Keratinocyte (primary cell): ENCODE results near the gene KCND2.

Experiments used
- CTCF ChIP-seq, 3 experiments: IDR thresholded peaks in 1 of 3; conservative IDR thresholded peaks in 1 of 3; optimal IDR thresholded peaks in 1 of 3; 2 replicates in 2 of 3; 3 replicates in 1 of 3; pipeline versions ENCODE3 to v1.5.1; 2011; ENCODE audit warnings: low read length in 3 of 3, mild to moderate bottlenecking in 3 of 3, moderate library complexity in 2 of 3, control low read depth in 1 of 3, inconsistent platforms in 1 of 3; ENCODE audit not compliant: insufficient read depth in 2 of 3; ENCODE audit errors: extremely low read depth in 1 of 3
- EZH2 ChIP-seq: IDR thresholded peaks from one replicate; pipeline ENCODE4 v1.6.1; 2012; ENCODE audit warnings: inconsistent platforms, mild to moderate bottlenecking, low read length, moderate library complexity

DNA sequence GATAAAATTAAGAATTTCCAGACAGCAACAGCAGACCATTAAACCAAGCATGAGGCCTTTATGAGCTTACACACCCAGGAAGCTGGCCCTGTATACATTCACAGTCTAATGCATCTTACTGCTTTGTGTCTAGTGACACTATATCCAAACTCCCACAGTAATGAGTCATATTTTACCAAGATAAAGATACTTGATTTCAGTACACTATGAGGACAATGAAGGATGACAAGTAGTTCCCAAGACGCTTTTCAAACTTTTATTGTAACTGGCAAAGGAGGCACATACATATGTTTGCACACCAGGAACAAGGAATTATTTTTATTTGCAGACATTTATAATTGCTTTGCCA lies 437.0 kb downstream of the KCND2 start:
- TF ChIP-seq CTCF (optimal IDR thresholded peaks at IDR 0.05 in 1 of 3, IDR thresholded peaks at IDR 0.05 in 1 of 3, conservative IDR thresholded peaks at IDR 0.05 in 1 of 3; ENCODE audit: extremely low read depth in 1 of 3, insufficient read depth in 2 of 3, low read length in 3 of 3) (no peak), EZH2 (no peak)
